ENCODE results near the gene SMOC2.

GRCh38 chr6:168708984-168709383 lies 268.0 kb downstream of the SMOC2 start:
- TF ChIP-seq, protein P1, sequence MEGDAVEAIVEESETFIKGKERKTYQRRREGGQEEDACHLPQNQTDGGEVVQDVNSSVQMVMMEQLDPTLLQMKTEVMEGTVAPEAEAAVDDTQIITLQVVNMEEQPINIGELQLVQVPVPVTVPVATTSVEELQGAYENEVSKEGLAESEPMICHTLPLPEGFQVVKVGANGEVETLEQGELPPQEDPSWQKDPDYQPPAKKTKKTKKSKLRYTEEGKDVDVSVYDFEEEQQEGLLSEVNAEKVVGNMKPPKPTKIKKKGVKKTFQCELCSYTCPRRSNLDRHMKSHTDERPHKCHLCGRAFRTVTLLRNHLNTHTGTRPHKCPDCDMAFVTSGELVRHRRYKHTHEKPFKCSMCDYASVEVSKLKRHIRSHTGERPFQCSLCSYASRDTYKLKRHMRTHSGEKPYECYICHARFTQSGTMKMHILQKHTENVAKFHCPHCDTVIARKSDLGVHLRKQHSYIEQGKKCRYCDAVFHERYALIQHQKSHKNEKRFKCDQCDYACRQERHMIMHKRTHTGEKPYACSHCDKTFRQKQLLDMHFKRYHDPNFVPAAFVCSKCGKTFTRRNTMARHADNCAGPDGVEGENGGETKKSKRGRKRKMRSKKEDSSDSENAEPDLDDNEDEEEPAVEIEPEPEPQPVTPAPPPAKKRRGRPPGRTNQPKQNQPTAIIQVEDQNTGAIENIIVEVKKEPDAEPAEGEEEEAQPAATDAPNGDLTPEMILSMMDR (conservative IDR thresholded peaks at IDR 0.05; ENCODE audit: low read depth, low read length): no peak
- no peak for TF ChIP-seq MAFK (IDR thresholded peaks at IDR 0.05; ENCODE audit: low read depth, low read length)
- TF ChIP-seq POLR2A (IDR thresholded peaks at IDR 0.05; ENCODE audit: low read depth, low read length): no peak
- TF ChIP-seq CEBPB (IDR thresholded peaks at IDR 0.05; ENCODE audit: low read depth, low read length): no peak
- TF ChIP-seq RCOR1 (IDR thresholded peaks at IDR 0.05; ENCODE audit: insufficient replicate concordance, low read length): no peak
- no peak for TF ChIP-seq BHLHE40 (IDR thresholded peaks at IDR 0.05; ENCODE audit: low read depth, low read length)
- TF ChIP-seq RAD21 (IDR thresholded peaks at IDR 0.05; ENCODE audit: low read length): no peak
- no peak for TF ChIP-seq RFX5 (IDR thresholded peaks at IDR 0.05; ENCODE audit: low read depth, low read length)
- TF ChIP-seq NFE2L2 (IDR thresholded peaks at IDR 0.05; ENCODE audit: low read depth, low read length): no peak

All from IMR-90 (cell line).